Muscle of arm (tissue), 12 donors: ENCODE measurements around the gene YIPF3. TPM values are rescaled to one million over a fixed set of nuclear protein-coding genes. Genes with fewer than 3 reads are reported as not detected.
A peak's percentile ranks its signal among the peaks of the same experiment; 100 is the strongest.
"Not testable (repeated sequence)": the region's sequence is repeated elsewhere in the genome, so short reads cannot be mapped to it uniquely, and the experiment has no call there.

ENCODE experiments used
- DNase-seq: peaks from one replicate; pipeline ENCODE4 v3.0.0-alpha.2; 2013
- polyA plus RNA-seq, 12 donors: library from polyadenylated mRNA; unstranded; fragments of 120-200 nt; gene quantifications; one replicate each; pipeline ENCODE4 v1.2.1, GENCODE V29; 2013; ENCODE audit not compliant: insufficient read length in 12 of 12

Gene YIPF3
- polyA plus RNA-seq, 12 donors = 72.9 to 96.0 (median 85.0) TPM; not detected in 1

DNA sequence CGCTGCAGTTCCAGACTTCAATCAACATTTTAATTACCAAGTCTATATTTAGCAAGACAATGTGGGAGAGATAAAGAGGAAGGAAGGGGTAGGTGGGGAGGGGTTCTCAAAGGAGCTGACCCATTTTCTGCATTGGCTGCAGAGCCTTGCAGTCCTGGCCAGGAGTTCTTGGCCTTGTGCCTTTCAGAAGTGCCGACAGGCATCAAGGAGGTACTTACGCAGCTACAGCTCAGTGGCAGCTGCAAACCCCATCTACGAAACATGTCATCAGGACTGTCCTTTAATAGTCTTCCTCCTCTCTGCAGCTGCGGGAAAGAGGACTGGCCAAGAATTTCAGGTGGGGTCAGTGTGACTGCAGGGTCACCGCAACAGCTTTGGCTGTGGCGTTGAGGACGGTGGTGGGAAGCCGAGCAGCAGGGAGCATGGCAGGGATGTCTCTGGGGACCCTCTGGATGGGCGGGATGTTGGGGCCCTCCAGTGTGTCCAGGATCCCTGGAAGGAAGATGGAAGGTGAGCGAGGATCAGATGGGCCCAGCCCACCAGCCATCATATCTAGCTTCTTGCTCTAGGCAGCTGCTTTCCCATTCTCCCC lies 4.8 kb downstream of the YIPF3 start:
- no peak for DNase-seq

DNA sequence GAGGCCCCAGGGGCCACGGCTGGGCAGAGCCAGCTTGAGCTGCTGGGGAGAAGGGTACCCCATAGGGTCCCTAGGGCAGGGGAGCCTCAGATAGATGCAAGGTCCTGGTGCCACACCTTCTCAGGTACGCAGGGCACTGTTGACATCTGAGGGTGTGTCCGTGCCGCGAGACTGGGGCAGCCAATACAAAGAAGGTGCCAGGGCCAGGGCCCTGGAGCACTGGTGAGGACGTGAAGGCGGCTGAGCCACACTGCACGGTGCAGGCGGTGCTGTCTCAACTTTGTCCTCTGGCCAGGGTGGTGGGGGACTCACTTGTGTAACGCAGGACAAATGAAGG lies 5.9 kb downstream of the YIPF3 start:
- no peak for DNase-seq

DNA sequence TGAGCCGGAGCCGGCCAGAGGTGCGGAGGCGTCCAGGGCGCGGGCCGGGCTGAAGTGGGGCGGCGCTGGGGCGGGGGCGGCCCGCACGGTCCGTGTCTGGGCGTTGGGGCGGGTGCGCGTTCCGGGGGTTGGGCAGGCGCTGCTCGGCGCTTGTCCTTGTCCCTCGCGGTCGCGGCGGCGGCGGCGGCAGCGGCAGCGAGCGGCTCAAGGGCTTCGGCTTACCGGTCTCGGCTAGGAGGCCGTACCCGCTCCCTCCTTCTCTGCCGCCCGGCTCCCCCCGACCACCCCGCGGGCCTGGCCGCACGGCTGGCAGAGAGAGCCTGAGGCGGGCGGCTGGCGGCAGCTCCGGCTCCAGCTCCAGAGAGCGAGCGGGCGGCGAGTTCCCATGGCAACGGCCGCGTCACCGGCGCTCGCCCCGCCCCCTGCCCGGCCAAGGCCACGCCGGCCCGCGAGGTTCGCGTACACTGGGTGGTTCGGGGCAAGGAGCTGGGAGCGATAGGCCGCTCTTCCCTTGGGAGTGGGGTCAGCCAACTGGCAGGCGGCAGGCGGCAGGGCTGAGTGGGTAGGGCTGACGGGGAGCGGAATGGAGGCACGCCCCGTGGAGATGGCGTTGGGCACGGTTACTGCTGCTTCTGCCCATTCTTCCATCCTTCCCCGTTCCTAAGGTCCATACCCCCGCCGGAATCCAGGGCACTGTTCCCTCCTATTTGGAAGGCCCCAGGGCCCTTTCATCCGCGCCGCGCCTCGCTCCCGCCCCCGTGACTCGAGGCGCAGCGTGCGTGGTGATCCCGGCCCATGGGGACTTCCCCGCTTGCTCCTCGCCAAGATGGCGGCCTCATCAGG lies 6.5 kb downstream of the YIPF3 start, which contains the start of gene LRRC73:
Gene LRRC73 (minus strand): TSS at position 363 of the 843 bp plus-strand sequence. CDS start 561 bp downstream, outside the sequence.
- DNase-seq = peak; percentile 77

DNA sequence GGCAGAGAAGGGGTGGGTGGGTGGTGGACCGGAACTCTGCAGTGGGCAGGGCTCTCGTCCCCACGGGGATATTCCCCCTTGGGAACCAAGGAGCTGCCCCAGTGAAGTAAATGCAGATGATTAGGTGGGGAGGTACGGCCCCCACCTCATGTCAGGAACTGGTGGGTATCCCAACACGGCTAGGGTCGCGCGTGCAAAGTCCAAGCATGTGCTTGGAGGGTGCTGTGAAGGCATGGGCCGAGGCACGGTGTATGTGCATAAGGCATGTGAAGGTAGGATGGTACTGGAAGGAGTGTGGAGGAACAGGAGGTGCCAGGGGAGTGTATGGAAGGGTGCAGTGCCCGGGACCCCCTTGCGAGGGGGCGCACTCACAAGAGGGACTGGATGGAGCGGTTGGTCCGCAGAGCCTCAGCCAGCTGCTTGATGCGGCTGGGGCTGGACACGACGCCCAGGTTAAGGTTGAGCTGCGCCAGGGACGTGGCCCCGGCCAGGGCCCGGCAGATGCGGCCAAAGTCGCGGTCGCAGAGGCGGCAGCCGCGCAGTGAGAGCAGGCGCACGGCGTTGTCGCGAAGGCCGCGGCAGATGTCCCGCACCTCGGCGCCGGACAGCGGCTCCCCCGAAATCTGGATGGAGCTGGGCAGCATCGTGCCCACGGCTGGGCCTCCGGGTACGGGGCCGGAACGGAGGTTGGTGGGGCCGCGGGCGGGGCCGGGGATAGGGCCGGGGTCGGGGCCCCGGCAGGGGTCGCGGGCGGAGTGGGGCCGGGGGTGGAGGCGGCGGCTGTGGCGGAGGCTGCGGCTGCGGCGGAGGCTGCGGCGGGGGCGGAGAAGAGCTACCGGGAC lies 7.4 kb downstream of the YIPF3 start:
- DNase-seq = no peak

DNA sequence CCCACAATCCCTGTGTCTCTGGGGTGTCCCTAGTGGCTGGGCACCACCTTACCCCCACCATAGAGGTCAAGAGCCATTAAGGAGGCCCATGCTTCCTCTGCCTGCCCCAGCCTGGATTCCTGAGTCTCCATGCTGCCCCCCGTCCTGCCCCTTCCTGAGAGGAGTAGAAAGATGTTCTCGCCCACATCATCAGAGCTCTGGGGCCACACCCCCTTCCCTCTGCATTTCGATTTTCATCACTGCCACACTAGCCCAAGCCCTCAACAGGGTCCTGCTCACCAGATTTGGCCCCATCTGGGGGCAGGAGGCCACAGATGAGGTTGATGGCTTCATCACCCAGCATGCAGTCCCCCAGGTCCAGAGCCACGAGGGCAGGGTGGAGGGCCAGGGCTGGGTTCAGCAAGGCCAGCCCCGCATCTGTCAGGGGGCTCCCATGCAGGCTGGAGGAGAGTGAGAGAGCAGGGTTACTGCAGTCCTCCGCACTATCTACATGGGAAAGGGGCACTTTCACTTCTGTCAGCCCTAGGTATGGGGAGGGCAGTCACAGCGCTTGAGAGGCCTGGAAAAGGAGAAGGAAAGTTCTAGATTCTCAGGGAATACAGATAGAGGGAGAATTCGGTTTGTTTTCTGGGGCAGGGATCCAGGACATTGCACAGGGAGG lies 8.1 kb downstream of the YIPF3 start:
- DNase-seq = no peak

DNA sequence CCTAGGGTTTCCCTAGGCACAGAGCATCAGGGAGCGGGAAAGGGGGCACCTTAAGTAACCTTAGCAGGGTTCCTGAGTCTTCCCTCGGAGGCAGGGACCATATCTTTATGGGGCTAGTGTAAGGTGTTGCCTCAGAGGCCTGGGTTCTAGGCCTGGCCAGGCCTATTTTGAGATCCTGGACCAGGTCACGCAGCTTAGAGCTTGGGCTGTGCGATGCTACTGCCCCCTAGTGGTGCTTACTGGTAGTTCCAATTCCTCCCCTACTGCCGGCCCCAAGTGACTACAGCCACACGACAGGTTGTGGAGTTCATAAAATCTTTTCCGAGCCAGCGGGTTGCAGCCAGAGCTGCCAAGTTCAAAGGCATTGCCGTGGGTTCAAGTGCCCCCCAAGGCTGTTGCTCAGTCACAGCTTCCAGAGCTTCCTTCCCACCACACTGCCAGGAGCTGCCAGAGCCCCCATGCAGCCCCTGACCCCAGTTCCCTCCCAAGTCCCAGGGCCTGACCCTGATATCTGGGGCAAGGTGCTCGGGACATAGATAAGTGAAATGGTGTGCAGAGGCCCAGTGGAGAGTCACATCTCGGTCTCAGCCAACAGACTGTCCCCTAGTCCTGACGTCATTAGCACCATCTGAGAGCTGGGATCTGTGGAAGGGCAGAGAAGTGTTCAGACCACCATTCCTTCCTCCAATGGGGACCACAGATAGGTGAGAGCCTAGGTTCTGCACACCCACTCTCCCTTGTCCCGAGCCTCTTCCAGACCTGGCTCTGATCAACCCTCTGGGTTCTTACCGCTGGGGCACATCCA lies 9.9 kb downstream of the YIPF3 start:
- DNase-seq = peak; percentile 91

DNA sequence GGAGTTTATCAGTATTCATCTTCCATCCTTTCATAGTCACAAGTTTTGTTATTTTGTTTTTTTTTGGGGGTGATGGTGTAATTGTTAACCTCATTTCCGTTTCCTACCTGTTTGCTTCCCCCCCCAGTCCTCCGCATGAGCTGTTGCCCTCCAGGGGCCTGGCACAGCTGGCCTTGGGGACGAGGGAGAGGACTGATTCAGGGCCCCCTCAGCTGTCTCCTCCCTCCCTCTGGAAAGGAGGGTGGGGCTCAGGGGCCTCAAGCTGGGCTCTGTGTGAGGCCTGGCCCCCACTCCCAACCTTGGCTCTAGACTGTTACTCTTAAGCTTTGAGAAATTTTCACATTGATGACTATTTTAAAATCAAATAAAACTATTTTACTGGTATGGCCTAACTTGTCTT lies 10.6 kb downstream of the YIPF3 start:
- no peak for DNase-seq

DNA sequence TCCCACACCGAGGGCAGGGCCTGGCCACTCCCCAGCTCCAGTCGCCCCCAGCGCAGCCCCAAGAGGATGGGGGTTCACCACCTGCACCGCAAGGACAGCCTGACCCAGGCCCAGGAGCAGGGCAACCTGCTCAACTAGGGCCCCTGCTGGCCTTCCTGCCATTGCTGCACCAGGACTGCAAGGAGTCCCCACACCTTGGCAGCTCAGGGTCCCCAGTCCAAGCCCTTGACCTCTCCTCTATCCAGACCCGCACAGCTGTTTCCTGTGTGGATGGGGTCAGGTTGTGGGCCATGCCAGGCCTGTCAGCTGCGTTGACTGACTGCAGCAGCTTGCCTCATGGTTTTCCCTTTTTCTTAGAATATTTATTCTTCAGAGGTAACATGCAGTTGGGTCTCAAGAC lies 11.0 kb downstream of the YIPF3 start:
- no peak for DNase-seq

DNA sequence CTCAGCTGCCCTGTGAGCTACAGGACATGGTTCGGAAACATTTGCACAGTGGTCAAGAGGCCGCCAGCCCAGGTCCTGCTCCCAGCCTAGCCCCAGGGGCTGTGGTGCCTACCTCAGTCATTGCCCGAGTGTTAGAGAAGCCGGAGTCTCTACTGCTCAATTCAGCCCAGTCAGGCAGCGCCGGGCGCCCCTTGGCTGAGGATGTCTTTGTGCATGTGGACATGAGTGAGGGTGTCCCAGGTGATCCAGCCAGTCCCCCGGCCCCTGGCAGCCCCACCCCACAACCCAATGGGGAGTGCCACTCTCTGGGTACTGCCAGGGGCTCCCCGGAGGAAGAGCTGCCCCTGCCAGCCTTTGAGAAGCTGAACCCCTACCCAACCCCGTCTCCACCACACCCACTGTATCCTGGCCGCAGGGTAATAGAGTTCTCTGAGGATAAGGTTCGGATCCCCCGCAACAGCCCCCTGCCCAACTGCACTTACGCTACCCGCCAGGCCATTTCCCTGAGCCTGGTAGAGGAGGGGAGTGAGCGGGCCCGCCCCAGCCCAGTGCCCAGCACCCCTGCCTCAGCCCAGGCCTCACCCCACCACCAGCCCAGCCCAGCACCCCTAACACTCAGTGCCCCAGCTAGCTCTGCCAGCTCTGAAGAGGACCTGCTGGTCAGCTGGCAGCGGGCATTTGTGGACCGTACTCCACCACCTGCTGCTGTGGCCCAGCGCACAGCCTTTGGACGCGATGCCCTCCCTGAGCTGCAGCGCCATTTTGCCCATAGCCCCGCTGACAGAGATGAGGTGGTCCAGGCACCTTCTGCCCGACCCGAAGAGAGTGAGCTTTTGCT lies 11.8 kb downstream of the YIPF3 start:
- DNase-seq = no peak

DNA sequence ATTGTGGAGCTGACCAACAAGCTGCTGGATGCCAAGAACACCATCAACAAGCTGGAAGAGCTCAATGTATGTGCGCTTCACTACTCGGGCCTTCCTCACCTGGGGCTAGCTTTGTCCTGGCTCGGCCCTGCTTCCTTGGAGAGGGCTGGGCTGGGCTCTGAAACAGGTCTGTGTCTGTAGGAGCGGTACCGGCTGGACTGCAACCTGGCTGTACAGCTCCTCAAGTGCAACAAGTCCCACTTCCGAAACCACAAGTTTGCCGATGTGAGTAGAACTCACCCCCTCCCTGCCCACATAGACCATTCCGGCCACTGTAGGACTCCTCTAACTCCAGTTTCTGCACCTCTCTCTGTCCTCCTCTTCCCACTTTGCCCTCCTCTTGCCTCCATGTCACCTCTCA lies 13.3 kb downstream of the YIPF3 start:
- DNase-seq = no peak

DNA sequence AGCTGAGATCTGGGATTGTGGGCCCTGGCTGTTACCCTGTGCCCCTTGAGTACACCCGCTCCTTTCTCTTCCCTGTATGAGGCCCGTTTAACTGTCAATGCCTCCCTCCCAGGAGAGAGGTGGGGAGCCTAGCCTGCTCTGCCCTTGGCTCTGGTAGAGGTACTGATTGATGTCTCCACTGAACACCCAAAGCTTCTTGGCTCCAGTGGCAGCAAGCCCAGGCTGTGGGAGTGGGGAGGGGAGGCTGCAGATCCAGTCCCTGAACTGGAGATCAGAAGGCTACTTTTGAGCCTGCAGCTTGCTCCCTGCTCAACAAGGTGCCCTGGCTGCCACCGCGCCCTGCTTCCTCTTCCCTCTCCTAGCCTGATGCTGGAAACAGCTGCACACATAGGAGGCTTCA lies 14.1 kb downstream of the YIPF3 start:
- no peak for DNase-seq

DNA sequence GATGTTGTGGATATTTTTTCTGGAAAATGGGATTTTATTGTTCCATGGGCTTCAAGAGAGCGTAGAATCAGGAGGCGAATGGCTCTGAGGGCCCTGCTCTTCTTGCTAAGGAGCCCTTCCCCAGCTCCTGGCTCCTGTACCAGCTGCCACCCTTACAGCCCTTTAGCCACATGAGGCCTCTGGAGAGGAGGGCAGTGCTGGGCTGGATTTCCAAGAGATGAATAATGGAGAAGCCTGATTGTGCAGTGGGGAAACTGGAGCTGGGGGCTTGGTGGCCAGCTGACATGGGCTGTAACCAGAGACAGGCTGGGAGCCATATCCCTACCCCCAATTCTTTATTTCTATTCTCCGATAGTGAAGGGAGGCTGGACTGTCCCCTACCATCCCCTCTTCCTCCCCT lies 15.8 kb downstream of the YIPF3 start:
- no peak for DNase-seq

DNA sequence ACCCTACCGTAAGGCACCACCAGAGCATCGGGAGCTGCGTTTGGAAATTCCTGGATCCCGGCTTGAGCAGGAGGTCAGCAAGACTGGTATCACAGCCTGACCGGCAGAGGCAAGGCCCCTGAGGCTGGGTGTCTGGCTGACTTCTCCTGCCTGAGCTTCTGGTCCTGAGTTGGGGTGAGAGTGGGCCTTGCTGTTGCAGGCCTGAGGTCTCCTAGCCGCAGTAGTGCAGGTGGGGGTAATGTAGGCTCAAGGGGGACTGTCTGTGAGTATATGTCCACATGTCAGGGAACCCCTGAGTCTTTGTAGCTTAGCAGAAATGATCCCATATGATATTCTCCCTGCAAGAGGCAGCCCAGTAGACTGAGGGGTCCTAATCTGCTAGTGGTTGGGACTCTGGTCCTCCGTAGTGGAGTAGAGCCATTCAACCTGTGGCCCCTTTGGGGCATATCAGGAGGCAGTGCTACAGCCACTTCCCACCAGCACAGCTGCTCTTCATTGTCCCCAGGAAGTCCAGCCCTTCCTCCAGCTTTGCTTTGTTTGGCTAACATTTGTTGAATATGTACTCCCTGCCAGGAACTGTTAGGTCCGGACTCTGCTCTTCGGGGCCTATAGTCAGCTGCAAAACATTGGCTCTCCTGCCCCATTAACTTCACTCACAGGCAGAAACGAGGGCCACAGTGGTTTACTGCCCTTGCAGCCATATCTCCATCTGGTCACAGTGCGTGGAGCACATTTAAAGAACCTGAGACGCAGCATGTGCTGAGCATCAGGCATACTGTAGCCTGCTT lies 17.5 kb downstream of the YIPF3 start:
- no peak for DNase-seq

DNA sequence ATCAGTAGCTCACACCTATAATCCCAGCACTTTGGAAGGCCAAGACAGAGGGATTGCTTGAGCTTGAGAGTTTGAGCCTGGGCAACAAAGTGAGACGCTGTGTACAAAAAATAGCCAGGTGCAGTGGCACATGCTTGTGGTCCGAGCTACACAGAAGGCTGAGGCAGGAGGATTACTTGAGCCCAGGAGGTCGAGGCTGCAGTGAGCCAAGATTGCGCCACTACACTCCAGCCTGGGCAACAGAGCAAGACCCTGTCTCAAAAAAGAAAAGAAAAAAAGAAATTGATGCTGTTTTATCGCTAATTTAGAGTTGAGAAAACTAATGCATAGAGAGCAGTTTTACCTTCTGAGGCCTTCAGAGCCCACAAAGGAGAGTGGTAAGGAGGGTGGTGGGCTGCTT lies 18.4 kb downstream of the YIPF3 start:
- DNase-seq = not testable (repeated sequence)

DNA sequence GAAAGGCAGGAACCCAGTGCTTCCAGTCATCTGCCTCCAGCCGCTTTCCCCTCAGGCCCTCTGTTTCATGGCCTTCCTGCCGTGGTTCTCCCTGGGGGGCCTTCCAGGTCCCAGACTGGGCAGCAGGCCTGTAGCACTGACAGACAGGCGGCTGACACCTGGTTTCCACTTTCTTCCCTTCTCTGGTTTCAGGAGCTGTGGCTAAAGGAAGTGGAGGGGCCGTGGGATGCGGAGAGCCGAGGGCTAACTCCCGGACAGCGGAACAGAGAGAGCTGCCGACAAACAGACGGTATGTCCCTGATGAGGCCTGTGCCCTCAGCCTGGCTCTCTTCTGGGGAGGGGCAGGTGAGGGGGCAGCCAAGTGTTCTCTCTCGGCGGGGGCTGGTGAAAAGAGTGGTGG lies 19.0 kb downstream of the YIPF3 start:
- DNase-seq = no peak

DNA sequence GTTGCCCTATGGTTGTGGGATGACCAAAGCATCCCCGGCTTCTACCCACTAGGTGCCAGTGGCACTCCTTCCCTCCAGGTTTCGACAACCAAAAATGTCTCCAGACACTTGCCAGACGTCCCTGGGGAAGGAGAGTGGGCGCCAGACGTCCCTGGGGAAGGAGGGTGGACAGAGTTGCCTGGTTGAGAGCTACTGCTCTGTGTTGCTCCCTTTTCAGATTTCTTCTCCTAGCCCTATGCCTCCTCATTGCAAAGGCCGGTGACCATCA lies 19.7 kb downstream of the YIPF3 start:
- DNase-seq = no peak

DNA sequence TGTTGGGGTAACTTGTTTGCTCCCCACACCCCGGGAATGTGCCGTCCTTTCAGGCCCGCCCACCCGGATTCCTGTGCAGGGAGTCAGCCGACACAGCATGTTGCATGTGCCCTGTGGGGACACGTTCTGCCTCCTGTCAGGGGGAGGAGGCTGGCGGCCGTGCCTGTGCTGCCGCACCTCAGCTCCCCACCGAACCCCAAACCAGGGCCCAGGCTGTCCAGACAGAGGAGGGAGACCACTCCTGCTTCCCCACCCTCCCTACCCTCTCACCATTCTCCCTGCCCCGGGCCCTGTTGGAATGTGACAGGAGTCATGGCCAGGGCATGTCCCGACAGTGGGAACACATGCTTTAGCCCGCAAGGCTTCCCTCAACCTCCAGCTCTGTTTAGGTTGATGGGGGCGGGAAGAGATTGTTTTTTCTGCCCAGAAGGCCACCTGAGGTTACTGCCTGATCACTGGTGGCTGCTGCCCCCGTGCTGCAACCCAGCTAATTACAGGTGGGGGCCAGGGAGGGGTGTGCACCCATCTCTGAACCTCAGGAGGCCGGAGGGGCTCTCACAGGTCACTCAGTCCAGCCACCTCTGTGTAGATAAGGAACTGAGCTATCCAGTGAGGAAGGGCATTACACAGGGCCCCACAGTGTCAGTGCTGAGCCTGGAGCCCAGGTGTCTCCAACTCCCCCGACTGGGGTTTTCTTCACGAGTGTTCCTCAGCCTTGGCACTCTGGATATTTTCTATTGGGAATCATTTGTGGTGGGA lies 20.2 kb downstream of the YIPF3 start:
- no peak for DNase-seq

DNA sequence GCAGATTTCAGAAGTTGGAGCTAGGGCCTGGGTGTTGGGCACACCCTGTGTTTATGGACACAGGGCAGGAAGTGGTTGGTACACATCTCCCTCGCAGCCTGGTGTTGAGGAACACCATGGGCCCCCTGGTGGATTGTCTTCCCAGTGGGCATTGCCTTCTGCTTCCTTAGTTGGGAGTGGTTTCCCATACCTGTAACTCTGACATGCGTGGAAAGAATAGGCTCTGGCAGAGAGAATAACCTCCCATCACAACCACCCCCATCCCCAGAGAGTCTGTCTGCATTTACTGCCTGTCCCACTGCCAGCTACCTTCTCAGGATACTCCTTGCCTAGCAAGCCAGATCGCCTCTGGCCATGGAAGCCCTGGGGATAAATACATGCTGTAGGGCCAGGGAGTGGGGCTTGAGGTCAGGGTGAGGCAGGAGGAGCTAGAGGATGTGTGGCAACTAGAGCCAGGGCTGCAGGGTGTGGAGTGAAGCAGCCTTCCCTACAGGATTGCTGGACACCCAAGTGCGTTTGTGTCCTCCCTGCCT lies 21.3 kb downstream of the YIPF3 start:
- no peak for DNase-seq

DNA sequence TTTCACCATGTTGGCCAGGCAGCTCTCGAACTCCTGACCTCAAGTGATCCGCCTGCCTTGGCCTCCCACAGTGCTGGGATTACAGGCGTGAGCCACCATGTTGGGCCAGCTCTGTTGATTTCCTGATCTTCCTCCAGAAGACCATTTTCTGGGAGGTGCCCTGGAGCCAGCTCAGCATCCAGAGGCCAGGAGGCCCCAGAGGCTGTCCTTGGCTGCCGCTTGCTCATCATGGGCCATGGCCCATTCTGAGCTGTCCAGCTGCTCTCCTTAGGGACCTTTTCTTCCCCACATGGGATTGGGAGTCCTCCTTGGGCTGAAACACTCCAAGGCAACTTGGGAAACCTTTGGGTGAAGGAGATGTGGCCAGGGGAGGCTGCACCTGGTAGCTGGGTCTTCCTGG lies 22.0 kb downstream of the YIPF3 start:
- no peak for DNase-seq
